ENCODE measurements around the gene PRM1. TPM values are rescaled to one million over a fixed set of nuclear protein-coding genes. Genes with fewer than 3 reads are reported as not detected.

PRM1 gene
- total and polyA plus RNA-seq, 2 of the 13 experiments (the other 11 are each of a cell fraction or from before 2014, with no cell fraction given), result not detected

DNA sequence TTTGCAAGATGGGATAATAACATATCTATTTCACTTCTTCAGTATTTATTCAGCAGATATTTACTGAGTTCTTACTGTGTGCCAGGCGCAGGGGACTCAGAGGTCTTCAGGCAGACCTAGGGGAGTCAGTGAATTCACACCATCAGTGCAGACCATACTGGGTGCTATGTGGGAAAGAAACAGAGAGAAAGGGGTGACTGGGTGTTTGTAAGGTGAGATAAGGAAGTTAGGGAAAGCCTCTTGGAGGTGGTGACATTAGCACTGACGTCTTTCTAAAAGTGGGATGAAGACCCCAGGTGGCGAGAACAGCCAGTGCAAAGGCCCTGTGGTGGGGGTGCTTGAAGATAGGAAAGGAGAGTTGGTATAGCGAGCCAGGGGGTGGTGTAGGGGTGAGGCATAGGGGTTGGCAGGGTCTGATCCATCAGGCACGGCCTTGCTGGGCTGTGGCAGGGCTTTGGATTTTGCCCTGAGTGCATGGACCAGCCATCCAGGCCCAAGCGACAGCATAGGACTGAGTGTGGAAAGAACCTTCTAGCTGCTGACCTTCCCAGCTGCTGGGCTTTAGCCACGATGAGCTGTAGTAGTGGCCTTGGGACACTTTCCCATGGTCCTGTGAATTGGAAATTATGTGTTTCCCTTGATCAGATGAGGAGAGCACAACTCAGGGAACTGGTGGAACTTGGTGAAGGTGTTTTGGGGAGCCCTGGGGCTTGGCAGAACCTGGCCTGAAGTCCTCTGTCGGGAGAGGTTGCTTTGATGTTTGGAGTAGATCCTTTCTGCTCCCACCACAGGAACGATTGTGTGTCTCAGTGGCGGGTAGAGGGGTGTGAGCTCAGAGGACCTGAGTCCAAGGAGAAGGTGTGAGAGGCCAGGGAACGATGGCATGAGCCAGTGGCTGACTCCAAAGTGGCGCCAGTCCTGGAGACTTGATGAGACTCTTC, 21.2 kb downstream of the PRM1 start (continued):
- TF ChIP-seq ZHX1 (CRISPR knock-in tag; IDR thresholded peaks at IDR 0.05; ENCODE audit: low read depth) (peak; percentile 10; the same call in 1 of the 2 replicates), ZNF275 (CRISPR knock-in tag; IDR thresholded peaks at IDR 0.05; ENCODE audit: borderline replicate concordance) (peak; percentile 60; the same call in 1 of the 2 replicates), MAX (IDR thresholded peaks at IDR 0.05) (peak; percentile 27; the same call in 1 of the 2 replicates), TBX2 (CRISPR knock-in tag; IDR thresholded peaks at IDR 0.05; ENCODE audit: borderline replicate concordance) (peak; percentile 38; the same call in 1 of the 2 replicates), ZNF253 (CRISPR knock-in tag; IDR thresholded peaks at IDR 0.05; ENCODE audit: borderline replicate concordance) (no peak), RAD21 (CRISPR knock-in tag; IDR thresholded peaks at IDR 0.05) (0 out of 2 replicates have a peak, but pooled peaks have one; percentile 17), ZNF781 (CRISPR knock-in tag; IDR thresholded peaks at IDR 0.05; ENCODE audit: borderline replicate concordance, not compliant biosample characterization) (peak; percentile 72), ZNF350 (CRISPR knock-in tag; IDR thresholded peaks at IDR 0.05; ENCODE audit: borderline replicate concordance, low read depth) (no peak), XRCC5 (optimal IDR thresholded peaks at IDR 0.05; ENCODE audit: low read length) (peak; percentile 3), ZNF878 (CRISPR knock-in tag; IDR thresholded peaks at IDR 0.05) (no peak), NCOA1 (CRISPR knock-in tag; IDR thresholded peaks at IDR 0.05) (0 out of 2 replicates have a peak, but pooled peaks have one; percentile 25), ADNP (CRISPR knock-in tag; IDR thresholded peaks at IDR 0.05) (peak; percentile 75; the same call in 1 of the 2 replicates), RFXAP (CRISPR knock-in tag; IDR thresholded peaks at IDR 0.05; ENCODE audit: borderline replicate concordance) (0 out of 2 replicates have a peak, but pooled peaks have one; percentile 33), ZNF230 (CRISPR knock-in tag; IDR thresholded peaks at IDR 0.05) (0 out of 2 replicates have a peak, but pooled peaks have one; percentile 11), ZFAT (CRISPR knock-in tag; conservative IDR thresholded peaks at IDR 0.05) (no peak), PAXIP1 (CRISPR knock-in tag; conservative IDR thresholded peaks at IDR 0.05) (no peak; the same call in 1 of the 2 replicates), ZNF720 (CRISPR knock-in tag; IDR thresholded peaks at IDR 0.05) (0 out of 2 replicates have a peak, but pooled peaks have one; percentile 25)
- TF ChIP-seq, protein P1, sequence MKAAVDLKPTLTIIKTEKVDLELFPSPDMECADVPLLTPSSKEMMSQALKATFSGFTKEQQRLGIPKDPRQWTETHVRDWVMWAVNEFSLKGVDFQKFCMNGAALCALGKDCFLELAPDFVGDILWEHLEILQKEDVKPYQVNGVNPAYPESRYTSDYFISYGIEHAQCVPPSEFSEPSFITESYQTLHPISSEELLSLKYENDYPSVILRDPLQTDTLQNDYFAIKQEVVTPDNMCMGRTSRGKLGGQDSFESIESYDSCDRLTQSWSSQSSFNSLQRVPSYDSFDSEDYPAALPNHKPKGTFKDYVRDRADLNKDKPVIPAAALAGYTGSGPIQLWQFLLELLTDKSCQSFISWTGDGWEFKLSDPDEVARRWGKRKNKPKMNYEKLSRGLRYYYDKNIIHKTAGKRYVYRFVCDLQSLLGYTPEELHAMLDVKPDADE (CRISPR knock-in tag; IDR thresholded peaks at IDR 0.05), result no peak
